GM10847 (cell line): ENCODE results near the gene ARID3A.

ENCODE experiments used
- POLR2A ChIP-seq: IDR thresholded peaks from 2 replicates; pipeline ENCODE4 v1.6.1; 2011; ENCODE audit not compliant: insufficient read length; ENCODE audit errors: extremely low read depth

The ARID3A gene

DNA sequence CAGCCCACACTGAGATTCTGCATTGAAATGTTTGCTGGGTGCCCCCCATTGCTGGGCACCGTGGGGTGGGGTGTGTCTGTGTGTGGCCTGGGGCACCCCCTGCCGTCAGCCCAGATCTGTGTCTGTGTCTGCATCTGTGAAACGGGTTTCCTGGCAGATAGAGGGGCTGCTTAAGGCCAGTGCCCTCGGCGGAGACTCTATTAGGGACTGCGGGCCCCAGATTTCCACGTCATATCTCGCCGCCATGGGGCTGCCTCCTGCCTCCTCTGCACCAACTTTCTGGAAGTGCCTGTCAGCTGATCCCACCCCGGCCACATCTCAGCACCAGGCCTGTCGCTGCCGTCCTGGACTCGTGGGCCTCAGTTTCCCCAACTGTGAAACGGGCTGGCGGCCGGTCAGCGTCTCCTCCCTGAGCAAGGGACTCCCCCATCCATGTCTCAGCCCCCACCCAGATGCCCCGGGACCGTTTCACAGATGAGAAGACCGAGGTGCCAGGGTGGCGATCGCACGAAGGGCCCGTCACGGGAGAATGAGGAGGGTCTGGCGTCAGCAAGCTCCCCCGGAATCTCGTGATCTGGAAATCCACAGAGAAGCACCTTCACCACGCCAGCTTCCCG, 21.4 kb downstream of the ARID3A start:
- no peak for TF ChIP-seq POLR2A

DNA sequence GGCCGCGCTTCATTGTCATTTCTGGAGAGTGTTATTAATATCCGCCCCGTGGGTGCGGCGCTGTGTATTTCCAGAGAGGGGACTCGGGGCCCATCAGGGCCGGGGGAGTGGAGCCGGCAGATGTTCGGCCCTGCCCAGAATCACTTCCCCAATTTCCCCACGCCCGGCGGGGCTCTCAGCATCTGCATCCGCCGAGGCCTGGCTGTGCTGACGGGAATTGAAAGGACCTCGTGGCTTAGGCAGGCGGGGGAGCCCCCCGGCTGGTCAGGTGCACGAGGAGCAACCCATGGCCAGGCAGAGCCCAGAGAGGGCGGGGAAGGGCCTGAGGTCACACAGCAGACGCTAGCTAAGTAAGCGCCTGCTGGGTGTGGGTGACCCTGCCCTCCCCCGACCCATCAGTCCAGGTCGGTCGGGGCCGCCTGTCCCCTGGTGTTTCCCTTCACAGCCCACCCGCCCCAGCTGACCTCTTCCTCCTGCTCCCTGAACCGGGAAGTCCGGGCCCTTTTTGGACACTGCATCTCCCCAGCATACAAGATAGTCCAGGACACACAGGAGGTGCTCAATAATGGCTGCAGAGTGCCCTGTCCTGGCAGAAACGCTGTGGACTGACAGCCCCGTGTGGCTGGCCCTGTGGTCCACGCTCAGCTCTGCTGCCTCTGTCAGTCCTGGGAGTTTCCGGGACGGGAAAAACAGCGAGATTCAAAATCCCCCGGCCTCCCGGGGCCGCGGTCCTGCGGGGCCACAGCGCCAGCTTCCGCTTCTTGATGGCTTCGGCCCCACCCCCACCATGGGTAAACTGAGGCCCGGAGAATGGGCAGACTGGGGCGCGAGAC, 22.1 kb downstream of the ARID3A start:
- peak; percentile 19 for TF ChIP-seq POLR2A

DNA sequence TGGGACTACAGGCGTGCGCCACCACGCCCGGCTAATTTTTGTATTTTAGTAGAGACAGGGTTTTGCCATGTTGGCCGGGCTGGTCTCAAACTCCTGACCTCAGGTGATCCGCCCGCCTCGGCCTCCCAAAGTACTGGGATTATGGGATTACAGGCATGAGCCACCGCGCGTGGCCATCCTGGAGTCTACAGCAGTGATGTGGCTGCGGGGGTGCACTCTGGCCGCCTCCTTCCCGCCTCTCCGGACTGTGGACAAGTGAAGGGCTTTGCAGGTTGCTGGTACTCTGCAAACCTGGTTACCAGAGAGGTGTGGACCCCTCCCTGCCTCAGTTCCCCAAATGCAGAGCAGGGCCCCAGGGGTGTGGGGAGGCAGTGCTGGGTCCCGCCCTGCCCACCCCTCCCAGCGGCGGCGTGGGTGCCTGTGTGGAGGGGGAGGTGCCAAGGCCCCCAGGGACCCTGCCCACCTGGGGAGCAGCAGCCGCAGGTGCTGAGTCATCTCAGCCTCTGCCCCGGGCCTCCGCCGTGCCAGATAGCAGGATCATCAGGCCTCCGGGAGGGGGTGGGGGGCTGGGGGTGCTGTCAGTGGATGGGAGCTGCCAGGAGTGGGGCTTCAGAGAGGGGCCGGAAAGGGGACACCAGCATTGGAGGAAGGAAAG, 23.1 kb downstream of the ARID3A start:
- TF ChIP-seq POLR2A: no peak

DNA sequence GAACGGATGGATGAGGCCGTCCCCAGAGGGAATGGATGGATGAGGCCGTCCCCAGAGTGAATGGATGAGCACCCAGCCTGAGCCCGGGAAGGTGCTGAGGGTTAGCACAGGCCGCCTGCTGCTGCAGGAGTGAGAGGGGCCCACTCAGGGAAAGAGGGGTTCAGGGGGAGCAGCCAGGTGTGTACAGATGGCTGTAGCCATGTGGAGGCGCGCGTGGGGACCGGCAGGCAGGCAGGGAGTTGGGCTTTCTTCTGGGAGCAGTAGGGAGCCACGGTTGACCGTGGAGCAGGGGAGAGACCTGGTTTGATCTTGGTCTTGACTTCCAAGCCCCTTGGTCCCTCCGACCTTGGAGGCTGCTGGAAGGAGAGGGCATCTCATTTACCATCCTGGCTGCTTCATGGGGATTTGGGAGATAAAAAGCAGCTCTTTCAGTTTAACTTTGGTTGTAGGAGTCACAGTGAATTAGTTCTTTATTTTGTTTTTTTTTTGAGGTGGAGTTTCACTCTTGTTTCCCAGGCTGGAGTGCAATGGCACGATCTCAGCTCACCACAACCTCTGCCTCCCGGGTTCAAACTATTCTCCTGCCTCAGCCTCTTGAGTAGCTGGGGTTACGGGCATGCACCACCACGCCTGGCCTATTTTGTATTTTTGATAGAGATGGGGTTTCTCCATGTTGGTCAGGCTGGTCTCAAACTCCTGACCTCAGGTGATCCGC, 24.7 kb downstream of the ARID3A start:
- no peak for TF ChIP-seq POLR2A

DNA sequence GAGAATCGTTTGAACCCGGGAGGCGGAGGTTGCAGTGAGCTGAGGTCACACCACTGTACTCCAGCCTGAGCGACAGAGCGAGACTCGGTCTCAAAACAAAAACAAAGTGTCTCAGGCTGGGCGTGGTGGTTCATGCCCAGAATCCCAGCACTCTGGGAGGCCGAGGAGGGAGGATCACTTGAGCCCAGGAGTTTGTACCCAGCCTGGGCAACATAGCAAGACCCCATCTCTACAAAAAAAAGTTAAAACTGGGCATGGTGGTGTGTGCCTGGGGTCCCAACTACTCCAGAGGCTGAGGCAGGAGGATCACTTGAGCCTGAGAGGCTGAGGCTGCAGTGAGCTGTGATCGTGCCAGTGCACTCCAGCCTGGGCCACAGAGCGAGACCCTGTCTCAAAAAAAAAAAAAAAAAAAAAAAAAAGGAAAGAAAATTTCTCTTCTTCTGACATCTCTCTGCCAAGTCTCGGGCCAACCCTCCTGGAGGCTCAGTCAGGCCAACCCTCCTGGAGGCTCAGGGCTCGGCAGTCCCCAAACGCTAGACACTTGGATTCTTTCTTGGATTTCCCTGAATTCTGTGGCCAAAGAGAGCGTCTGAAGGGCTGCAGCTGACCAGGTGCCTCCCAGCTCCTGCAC, 26.3 kb downstream of the ARID3A start:
- no peak for TF ChIP-seq POLR2A

DNA sequence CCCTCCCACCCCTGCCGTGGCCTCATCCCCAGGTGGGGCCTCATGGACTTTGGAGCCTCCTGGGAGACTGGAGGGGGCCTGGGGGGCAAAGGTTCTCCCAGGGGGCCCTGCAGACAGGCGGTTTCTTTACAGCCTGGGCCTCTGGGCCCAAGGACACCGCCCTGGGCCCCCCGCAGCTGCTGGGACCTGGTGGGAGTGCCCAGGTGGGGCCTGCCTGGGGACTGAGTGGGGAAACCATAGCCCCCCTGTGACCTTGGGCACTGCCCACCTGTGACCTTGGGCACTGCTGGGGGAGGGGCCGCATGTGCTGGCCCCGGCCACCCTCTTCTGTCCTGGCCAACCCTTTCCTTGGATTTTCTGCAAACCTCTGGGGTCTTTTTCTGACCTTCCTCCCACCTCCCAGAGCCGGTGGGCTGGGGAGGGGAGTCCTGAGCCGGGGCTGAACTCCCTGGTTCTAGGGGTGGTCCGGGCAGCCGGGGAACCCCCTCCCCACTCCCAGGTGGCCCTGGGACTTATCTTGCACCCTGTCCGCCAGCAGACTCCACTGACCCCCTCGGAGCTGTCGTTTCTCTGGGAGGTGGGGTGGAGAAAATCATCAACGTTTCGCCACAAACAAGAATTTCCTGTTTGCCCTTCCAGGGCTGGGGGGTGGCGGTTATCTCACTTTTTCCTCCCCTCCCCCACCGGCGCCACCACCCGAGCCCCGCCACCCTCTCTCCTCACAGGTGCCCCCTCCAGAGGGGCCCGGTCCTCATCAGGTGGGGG, 27.0 kb downstream of the ARID3A start:
- TF ChIP-seq POLR2A: no peak

DNA sequence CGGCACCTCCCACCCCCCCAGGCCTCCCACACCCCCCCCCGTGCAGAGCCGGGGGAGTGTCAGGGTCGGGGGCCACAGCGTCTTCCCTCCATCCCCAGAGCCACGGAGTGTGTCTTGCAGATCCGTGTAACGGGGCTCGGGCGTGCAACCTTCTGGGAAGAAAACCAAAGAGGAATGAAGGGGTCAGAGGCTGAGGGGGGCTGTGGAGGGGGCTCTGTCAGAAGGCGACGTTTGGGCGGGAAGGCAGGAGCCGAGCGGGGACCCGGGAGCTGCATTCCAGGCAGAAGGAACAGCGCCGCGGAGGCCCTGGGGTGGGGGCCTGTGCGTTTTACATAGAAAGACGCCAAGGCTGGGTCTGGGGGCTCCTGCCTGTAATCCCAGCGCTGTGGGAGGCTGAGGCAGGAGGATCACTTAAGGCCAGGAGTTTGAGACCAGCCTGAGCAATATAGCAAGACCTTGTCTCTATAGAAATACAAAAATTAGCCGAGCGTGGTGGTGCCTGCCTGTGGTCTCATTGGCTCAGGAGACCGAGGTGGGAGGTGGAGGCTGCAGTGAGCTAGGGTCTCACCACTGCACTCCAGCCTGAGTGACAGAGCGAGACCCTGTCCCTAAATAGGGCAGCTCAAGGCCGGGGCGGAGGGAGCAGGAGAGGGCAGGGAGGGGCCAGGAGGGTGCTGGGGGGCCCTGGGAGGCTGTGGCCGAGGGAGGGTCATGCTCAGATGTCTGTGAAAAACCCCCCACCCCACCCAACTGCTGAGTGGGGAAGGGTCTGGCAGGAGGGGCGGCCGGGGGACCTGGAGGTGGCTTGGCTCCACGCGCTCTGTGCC, 27.8 kb downstream of the ARID3A start:
- no peak for TF ChIP-seq POLR2A

DNA sequence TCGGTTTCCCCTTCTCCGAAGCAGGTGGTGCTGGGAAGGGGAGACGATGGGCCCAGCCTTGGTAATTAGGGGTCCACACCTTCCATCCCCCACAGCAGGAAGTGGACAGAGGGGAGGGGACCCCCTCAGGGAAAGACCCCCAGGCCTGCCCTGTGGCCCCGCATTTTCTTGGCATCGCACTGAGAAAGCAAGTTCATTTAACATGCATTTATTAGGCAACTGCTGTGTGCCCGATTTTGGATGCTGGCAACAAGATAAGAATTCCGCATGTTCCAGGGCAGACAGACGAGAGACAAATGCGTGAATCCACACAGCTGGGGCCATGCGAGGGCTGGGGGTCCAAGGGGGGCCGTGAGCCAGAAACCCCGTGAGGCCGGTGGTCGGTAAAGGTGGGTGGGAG, 28.4 kb downstream of the ARID3A start:
- no peak for TF ChIP-seq POLR2A

DNA sequence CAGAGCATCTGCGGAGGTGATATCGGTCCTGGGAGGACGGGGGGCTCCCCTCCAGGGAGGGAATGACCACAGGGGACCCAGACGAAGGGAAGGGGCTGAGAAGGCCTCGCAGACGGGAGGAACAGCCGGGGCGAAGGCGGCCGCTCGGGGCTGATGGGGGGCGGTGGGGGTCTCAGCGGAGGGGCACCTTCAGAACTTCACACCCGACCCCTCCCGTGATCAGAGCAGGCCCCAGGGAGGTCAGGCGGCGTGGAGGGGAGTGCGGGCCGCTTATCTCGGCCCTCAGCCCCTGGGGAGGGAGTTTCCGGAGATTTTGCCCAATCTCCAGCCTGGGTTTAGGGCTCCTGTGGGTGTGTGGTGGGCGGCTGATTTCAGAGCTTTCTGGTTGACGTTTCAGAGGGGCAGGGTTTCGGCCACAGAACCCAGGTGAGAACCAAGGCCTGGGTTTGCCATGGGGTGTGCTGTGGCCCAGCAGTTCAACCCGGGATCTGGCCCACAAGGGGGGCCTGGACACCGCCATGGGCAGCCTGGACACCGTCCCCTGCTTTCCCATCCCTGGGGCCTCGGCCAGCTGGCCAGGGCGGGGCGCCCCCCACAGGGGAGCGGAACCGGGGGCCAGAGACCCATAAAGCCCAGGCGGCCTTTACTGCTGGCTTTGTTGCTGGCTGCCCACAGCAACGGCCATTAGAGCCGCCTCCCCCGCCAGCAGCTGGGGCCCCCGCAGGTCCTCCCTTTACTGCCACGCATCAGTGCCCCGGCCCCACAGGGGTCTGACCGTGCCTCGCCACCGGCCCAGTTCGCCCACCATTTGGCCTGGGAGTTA, 29.0 kb downstream of the ARID3A start:
- no peak for TF ChIP-seq POLR2A

DNA sequence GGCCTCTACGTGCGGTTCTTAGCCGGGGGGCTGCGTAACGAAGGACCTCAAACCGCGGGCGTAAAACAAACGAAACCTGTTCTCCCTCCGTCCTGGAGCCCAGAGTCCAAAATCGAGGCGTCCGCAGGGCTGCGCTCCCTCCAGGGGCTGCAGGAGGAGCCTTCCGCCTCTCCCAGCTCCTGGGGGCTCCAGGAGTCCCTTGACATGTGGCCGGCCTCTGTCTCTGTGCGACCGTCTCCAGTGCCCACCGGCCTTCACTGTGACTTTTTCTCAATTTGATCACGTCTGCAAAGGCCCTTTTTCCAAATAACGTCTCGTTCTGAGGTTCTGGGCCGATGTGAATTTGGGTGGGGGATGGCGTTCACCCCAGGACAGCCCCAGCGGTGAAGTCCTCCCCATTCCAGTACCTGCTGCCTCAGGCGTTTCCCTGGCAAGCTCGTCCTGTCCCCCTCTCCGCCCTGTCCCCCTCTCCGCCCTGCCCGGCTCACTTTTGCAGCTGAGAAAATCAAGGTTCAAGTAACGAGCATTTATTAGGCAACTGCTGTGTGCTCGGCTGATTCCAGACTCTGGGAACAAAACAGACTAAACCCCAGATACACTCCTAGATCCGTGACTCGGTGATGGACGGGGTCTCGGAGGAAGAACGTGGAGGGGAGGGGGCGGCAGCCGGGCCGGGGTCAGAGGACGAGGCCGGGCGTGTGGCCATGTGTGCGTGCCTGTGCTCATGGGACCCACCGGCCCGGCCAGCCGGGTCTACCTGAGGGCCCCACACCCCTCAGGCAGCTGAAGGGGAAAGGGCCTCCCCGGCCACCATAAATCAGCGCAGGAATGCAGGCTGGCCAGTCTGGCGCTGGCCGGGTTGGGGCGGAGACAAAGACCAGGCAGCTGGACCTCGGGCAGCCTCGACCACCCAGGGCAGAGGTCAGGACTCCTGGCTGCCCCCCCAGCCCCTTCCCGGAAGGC, 30.2 kb downstream of the ARID3A start:
- TF ChIP-seq POLR2A: no peak

DNA sequence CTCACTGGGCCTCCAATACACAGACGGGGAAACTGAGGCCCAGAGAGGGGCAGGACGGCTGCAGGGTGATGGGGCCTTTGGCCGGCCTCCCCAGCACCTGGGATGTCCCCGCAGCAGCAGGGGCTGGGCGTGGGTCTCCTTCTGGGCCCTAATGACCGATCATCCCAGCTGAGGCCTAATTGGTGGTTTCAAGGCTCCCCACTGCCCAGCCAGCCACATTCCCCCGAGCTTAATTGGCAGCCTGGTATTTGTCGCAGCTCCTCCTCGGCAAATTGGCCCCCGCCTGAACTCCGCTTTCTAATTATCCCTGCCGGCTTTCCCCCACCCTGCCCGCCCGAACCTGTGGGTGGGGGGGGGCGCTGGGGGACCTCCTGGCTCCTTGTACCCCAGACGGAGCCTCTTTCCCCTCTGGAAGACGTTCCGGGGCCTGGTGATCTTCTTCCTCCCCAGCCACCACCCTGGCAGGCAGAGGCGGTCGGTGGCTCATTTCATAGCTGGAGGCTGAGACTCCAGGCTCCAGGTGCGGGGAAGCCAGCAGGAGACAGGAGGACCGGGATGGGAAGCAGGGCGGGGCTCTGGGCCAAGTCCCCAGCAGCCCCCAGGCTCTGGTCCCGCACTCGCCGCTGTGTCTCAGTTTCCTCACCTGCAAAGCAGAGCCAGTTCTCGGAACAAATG, 31.1 kb downstream of the ARID3A start:
- no peak for TF ChIP-seq POLR2A
